GM19023 (cell line): ENCODE results near the gene HOXB7.

Source experiments
- ATAC-seq: cut with Tn5 transposase; IDR thresholded peaks from one replicate; pipeline ENCODE4 v1.9.1; 2021; ENCODE audit warnings: mild to moderate bottlenecking, moderate library complexity; ENCODE audit not compliant: unreplicated experiment

HOXB7 gene

GRCh38 chr17:48569674-48570324, 41.0 kb downstream of the HOXB7 start:
- no peak for ATAC-seq

DNA sequence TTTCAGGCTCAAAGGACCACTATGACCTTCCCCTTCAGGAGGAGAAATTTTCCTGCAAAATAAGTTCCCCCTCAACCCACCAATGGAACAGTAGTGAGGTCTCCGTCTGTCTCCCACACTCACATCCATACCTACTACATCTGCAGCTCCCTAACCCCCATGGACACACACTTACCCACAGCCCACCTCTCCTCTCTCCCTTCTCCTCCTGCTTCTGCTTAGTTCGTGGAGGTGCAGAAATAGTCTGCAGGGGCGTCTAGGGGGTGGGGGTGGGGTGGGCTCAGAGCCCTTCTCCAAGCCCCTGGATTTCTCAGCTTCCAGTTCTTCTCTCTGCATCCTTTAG, 41.6 kb downstream of the HOXB7 start:
- ATAC-seq, result no peak

DNA sequence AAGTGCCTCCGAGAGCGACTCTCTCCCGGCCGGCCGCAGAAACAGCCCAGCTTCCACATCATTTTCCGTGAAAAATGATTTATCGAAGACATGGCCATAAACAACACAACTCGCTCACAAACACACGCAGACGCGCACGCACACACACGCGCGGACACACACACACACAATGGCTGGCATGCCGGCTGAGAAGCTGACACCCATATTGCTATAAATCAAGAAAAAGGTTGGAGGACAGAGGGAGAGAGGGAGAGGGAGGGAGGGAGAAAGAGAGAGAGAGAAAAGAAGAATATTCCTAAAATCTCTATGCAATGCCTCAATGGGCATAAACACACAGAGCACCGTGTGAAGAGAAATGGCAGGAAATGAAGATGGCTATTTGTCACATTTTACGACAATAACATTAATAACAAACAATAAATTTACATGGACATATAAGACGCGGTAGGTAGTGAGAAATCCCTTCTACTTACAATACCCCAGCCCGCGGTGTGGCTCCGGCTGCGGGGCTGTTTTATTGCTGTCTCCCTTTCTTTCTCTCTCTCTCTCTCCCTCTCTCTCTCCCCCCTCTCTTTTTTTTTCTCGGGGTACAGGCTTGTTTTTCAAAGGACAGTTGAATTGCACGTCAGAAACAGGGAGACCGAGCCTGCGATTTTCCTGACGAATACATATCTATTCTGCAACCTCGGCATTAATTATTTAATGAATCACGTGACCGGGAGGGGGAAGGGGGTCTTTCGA, 42.1 kb downstream of the HOXB7 start:
- no peak for ATAC-seq

GRCh38 chr17:48567646-48568354, 43.0 kb downstream of the HOXB7 start:
- no peak for ATAC-seq

DNA sequence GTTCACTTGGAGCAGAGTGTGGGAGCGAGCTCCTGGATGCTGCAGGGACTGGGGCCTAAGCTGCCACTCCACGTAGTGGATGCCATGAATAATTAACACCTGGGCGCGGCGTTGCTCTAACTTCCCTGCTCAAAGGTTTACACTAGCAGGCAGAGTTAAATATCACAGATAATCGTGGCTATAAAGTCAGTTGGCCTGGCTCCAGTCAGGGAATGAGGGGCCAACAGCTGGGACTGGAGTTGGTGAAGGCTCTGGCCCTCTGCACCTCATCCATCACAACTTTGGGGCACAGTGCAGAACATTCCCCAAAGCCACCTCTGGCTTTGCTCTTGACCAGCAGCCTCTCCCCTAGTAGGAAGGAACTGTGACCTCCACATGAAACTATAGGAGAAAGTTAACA, 43.6 kb downstream of the HOXB7 start:
- no peak for ATAC-seq

GRCh38 chr17:48566717-48567116, 44.1 kb downstream of the HOXB7 start:
- no peak for ATAC-seq

- ATAC-seq, result no peak
These were observed 44.7 kb downstream of the HOXB7 start for GRCh38 chr17:48565925-48566710.

GRCh38 chr17:48565022-48565554, 45.7 kb downstream of the HOXB7 start:
- no peak for ATAC-seq

DNA sequence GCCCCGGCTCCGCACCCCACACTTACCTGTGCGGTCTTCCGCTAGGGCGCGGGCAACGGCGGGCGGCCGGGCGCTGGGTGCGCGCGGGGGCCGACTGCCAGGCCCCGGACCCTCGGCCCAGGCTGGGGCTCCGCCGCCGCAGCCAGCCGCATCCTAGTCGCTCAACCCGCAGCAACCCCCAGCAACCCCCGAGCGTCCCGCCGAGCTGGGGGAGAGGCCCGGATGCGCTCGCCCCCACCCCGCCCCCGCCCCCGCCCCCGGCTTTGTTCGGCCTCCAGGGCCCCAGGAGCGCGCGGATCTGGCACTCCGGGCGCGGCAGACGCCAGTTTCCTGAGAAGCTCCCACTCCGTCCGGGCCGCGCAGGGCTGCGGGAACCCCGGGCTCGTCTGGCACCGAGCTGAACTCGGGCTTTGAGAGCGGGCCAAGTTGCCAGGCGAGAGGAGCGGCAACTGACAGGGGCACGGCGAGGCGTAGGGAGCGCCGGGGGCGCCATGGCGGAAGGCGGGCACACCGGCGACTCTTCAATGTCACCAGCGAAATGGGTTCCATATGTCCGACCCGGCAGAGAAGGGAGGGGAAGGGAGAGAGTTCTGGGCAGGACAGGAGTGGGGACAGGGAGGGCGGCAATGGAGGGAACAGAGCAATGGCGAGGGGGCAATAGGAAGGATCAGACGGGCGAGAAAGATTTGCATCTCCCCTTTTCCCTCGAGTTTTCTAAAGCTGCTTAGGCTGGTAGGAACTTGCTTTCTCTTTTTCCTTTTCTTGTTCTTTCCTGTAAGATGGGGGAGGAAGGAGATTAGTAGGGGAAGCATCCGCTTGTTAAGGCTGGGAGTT, 46.4 kb downstream of the HOXB7 start:
- no peak for ATAC-seq

GRCh38 chr17:48563867-48564187, 47.0 kb downstream of the HOXB7 start:
- no peak for ATAC-seq

GRCh38 chr17:48563385-48563838, 47.4 kb downstream of the HOXB7 start:
- ATAC-seq, result no peak

- no peak for ATAC-seq
These were observed 47.9 kb downstream of the HOXB7 start for GRCh38 chr17:48562934-48563333.

- no peak for ATAC-seq
These were observed 48.7 kb downstream of the HOXB7 start for GRCh38 chr17:48561884-48562810.

DNA sequence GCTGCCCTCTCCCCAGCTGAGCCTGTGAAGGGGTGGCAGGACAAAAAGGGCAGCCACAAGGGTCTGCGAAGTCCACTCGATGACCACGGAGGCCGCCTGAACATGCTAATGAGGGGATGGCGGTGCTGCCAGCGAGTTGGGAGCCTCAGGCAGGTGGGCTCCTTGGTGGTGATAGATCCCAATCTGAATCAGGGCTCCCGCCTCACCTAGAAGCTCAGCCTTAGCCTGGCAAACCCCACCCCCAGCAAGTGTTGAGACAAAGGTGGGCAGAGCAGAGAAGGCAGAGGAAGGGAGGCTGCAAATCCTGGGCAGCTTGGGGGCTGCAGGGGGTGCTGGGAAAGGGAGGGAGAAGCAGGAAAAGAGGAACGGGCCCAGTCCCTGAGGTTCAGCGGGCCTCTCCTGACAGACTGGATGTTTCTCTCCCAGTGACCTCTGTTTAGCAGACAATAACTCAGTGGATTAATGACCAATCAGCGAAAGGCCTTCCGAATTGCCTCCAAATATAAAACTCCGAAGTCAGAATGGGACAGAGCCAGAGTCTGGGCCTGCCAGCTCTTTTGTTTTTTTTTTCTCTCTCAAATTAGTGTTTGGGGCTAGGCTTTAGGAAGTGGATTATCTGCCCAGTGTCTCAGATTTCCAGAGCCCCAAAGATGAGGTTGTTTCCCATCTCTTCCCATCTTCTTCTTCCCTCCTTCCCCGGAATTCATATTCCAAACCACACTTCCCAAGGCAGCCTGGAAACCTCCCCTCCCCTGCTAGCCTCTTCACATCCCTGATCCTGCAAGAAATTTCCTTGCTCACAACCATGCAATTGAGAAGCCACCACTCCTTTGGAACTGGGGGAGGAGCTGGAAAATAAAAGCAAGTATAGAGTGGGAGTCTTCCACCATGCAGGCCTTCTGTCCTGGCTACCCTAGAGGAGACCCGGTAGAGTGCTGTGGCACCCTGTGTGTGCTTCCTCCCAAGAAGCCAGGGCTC, 50.7 kb downstream of the HOXB7 start:
- ATAC-seq, result no peak

DNA sequence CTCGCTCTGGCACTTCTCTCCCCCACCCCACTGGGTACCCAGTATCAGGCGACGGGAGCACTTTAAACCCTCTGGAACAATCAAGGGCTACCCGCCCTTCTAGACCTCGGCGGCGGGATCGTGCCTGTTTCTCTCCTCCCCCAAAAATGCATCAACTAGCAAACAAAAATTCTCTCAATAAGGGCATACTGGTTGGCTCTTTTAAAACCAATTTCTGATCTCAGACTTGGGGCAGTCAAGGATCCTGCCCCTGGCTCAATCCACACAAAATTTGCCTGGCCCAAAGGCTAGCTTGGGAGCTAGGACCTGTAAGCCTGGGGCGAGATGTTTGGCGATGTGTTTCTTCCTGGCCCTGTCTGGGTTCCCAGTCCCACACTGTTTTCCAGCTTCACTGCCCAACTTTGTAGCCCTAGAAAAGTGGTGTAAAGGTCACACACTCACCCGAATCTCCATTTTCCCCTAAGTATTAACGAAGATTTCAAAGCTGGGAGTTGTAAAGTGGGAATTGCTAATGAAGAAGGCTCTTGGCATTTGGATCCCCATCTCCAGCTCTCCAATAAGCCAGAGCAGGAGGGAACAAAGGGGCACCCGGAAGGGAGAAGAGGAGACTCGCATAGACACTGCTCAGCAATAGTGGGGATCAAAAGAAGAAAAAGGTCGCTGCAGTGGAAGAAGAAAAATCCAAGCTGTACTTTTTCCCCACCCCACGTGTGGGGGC, 51.5 kb downstream of the HOXB7 start:
- no peak for ATAC-seq

- no peak for ATAC-seq
These were observed 52.0 kb downstream of the HOXB7 start for GRCh38 chr17:48558831-48559121.

DNA sequence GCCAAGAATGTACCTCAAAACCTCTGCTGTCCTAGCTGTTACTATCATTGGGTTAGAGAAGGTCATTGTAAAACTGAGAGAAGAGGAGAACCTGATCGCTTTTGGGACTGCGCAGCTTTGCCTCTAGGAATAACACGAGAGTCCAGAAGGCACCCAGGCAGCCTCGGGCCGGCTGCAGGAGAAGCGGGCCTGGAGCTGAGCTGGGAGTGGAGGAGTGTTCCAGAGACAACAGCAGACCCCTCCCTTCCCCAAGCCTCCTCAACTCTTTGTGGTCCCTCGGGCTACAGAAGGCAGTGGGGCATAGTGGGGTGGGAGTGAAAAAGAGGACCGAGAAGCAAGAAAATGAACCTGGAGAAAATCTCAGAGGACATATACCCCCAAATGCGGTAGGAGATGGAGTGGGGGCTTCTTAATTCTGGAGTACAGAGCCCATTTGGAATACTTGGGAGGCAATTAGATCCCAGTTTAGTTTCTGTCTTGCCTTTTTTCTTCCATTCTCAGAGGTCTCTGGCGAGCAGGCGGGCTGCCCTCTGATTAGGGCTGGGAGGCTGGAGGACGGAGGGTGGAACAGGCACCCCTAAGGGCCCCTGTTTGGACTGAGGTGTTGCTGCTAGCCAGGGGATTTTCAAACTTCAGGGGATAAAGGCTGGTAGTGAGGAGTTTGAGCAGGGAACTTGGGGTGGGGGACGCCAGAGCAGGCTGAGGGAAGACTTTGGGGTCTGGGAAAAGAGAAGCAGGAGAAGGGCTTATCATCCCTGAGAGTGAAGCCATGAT, 52.6 kb downstream of the HOXB7 start:
- ATAC-seq, result no peak
